SK-N-SH (cell line): Measurements from ENCODE around the gene WIPI1.

ENCODE experiments used
- RCOR1 ChIP-seq: fragments of 150-350 bp; IDR thresholded peaks from 2 replicates; pipeline ENCODE4 v1.6.1; 2017; ENCODE audit warnings: antibody characterized with exemption, low read length
- TF ChIP-seq, protein P1 (sequence below): fragments of 200-600 bp; sonication (generic); IDR thresholded peaks from 2 replicates; pipeline ENCODE4 v1.6.1; 2017; ENCODE audit warnings: antibody characterized with exemption, mild to moderate bottlenecking, moderate library complexity

DNA sequence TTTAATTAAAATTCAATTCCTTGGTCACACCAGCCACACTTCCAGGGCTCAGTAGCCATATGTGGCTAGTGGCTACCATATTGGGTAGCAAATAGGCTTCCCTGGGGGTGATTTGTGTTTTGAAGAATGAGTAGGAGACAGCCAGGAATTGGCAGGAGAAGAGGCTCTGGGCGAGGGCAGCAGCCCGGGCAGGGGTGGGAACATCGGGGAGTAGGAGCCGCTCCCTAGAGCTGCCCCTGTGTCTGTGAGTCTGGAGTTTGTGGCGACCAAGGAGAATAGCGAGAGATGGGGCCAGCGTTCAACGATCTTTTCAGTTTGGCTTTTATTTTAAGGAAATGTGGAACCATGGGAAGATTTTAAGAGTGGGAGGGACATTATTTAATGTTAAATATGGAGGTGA, 81.7 kb downstream of the WIPI1 start:
- TF ChIP-seq, protein P1, sequence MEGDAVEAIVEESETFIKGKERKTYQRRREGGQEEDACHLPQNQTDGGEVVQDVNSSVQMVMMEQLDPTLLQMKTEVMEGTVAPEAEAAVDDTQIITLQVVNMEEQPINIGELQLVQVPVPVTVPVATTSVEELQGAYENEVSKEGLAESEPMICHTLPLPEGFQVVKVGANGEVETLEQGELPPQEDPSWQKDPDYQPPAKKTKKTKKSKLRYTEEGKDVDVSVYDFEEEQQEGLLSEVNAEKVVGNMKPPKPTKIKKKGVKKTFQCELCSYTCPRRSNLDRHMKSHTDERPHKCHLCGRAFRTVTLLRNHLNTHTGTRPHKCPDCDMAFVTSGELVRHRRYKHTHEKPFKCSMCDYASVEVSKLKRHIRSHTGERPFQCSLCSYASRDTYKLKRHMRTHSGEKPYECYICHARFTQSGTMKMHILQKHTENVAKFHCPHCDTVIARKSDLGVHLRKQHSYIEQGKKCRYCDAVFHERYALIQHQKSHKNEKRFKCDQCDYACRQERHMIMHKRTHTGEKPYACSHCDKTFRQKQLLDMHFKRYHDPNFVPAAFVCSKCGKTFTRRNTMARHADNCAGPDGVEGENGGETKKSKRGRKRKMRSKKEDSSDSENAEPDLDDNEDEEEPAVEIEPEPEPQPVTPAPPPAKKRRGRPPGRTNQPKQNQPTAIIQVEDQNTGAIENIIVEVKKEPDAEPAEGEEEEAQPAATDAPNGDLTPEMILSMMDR = no peak
- no peak for TF ChIP-seq RCOR1
